ENCODE measurements around the gene DLX2. TPM values are rescaled to one million over a fixed set of nuclear protein-coding genes. Genes with fewer than 3 reads are reported as not detected.
A peak's percentile ranks its signal among the peaks of the same experiment; 100 is the strongest.

The DLX2 gene
- total and polyA plus RNA-seq, 2 of the 13 experiments (the other 11 are each of a cell fraction or from before 2014, with no cell fraction given): 0.07 to 0.15 TPM

DNA sequence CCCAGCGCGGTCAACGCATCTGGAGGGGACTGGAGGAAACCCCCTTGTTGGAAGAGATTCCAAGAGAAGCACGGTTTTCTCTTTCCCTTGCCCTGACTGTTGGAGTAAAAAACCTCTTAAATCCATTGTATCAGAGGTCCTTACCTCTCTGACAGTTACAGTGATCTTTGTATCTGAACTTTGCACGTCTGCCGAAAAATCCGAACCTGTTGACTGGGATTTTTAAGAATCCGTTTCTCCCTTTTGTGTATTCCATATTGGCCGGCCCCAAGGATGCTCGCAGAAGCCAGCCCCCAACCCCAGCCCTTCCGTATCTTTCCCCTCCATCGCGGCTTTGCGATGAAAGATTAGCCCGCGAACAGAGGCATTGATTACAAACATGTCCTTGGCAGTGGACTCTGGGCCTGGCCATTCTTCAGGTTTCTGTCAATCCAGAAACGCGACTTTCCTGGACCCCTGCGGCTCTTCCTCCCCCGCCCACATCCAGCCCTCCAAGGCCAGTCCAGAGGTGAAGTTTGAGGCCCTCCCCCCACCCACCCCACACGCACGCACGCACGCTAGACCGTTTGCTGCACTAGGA is 22.0 kb downstream of the DLX2 start (continued):
- TF ChIP-seq, protein P1, sequence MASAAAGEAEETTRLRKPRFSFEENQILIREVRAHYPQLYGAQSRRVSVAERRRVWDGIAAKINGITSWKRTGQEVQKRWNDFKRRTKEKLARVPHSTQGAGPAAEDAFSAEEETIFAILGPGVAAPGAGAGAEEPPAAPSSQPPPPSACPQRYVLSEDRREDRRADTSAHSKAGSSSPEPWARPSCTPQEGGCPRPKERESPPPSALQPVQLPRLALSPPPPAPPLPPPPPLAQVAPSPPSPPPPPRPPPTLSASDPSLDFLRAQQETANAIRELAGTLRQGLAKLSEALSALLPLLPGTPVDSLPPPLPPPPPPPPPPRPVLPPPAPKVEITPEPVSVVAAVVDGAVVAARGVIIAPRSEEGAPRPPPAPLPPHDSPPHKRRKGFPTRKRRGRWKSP (CRISPR knock-in tag; IDR thresholded peaks at IDR 0.05): no peak
- TF ChIP-seq ZNF790 (CRISPR knock-in tag; IDR thresholded peaks at IDR 0.05; ENCODE audit: borderline replicate concordance) (no peak), ARID2 (CRISPR knock-in tag; IDR thresholded peaks at IDR 0.05; ENCODE audit: borderline replicate concordance) (no peak), NFIC (IDR thresholded peaks at IDR 0.05; ENCODE audit: low read length) (no peak), ZFX (CRISPR knock-in tag; IDR thresholded peaks at IDR 0.05; ENCODE audit: low read depth) (no peak), SALL1 (CRISPR knock-in tag; IDR thresholded peaks at IDR 0.05) (0 out of 2 replicates have a peak, but pooled peaks have one; percentile 17), BCL6 (CRISPR knock-in tag; IDR thresholded peaks at IDR 0.05) (0 out of 2 replicates have a peak, but pooled peaks have one; percentile 10), CHD2 (IDR thresholded peaks at IDR 0.05; ENCODE audit: low read depth, low read length) (no peak), ZNF33B (CRISPR knock-in tag; IDR thresholded peaks at IDR 0.05) (no peak), ZNF549 (CRISPR knock-in tag; IDR thresholded peaks at IDR 0.05) (no peak), ZNF292 (CRISPR knock-in tag; IDR thresholded peaks at IDR 0.05; ENCODE audit: borderline replicate concordance, low read depth) (no peak), ZMYM4 (CRISPR knock-in tag; IDR thresholded peaks at IDR 0.05) (no peak), ZNF235 (CRISPR knock-in tag; IDR thresholded peaks at IDR 0.05; ENCODE audit: borderline replicate concordance) (no peak), XBP1 (CRISPR knock-in tag; IDR thresholded peaks at IDR 0.05) (no peak), XRCC5 (optimal IDR thresholded peaks at IDR 0.05; ENCODE audit: low read length) (no peak), ARNT (IDR thresholded peaks at IDR 0.05) (no peak), HMG20B (CRISPR knock-in tag; conservative IDR thresholded peaks at IDR 0.05) (no peak), ZNF616 (CRISPR knock-in tag; IDR thresholded peaks at IDR 0.05; ENCODE audit: low read depth) (no peak)
- TF ChIP-seq, protein P2, sequence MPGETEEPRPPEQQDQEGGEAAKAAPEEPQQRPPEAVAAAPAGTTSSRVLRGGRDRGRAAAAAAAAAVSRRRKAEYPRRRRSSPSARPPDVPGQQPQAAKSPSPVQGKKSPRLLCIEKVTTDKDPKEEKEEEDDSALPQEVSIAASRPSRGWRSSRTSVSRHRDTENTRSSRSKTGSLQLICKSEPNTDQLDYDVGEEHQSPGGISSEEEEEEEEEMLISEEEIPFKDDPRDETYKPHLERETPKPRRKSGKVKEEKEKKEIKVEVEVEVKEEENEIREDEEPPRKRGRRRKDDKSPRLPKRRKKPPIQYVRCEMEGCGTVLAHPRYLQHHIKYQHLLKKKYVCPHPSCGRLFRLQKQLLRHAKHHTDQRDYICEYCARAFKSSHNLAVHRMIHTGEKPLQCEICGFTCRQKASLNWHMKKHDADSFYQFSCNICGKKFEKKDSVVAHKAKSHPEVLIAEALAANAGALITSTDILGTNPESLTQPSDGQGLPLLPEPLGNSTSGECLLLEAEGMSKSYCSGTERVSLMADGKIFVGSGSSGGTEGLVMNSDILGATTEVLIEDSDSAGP (CRISPR knock-in tag; IDR thresholded peaks at IDR 0.05; ENCODE audit: borderline replicate concordance): 0 out of 2 replicates have a peak, but pooled peaks have one; percentile 12
